Measurements from ENCODE around the gene TECTA.

The TECTA gene, protein sequence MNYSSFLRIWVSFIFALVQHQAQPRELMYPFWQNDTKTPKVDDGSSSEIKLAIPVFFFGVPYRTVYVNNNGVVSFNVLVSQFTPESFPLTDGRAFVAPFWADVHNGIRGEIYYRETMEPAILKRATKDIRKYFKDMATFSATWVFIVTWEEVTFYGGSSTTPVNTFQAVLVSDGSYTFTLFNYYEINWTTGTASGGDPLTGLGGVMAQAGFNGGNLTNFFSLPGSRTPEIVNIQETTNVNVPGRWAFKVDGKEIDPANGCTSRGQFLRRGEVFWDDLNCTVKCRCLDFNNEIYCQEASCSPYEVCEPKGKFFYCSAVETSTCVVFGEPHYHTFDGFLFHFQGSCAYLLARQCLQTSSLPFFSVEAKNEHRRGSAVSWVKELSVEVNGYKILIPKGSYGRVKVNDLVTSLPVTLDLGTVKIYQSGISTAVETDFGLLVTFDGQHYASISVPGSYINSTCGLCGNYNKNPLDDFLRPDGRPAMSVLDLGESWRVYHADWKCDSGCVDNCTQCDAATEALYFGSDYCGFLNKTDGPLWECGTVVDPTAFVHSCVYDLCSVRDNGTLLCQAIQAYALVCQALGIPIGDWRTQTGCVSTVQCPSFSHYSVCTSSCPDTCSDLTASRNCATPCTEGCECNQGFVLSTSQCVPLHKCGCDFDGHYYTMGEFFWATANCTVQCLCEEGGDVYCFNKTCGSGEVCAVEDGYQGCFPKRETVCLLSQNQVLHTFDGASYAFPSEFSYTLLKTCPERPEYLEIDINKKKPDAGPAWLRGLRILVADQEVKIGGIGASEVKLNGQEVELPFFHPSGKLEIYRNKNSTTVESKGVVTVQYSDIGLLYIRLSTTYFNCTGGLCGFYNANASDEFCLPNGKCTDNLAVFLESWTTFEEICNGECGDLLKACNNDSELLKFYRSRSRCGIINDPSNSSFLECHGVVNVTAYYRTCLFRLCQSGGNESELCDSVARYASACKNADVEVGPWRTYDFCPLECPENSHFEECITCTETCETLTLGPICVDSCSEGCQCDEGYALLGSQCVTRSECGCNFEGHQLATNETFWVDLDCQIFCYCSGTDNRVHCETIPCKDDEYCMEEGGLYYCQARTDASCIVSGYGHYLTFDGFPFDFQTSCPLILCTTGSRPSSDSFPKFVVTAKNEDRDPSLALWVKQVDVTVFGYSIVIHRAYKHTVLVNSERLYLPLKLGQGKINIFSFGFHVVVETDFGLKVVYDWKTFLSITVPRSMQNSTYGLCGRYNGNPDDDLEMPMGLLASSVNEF (N-terminal part only)

DNA sequence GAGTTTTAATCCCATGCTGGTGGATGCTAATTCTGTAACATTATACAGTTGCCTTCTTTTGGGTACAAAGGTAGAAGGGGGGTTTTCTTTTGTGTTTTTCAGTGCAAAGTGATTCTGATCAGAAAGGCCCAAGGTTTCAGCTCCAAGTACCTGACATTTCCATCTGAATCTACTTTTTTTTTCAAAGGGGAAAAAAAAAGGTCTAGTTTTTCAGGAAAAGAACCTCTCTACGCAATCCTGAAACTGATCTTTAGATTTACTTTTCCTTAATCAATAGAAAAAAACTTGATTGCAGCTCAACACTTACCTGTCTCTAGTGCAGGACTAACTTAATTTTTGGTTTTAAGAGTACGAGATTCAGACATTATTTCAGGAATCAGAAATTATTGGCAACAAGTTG is at the start of gene TECTA:
TECTA (plus strand) TSS at position 301 of the 400 bp plus-strand sequence. CDS start 1,423 bp downstream, outside the sequence.
- no peak for FAIRE-seq

DNA sequence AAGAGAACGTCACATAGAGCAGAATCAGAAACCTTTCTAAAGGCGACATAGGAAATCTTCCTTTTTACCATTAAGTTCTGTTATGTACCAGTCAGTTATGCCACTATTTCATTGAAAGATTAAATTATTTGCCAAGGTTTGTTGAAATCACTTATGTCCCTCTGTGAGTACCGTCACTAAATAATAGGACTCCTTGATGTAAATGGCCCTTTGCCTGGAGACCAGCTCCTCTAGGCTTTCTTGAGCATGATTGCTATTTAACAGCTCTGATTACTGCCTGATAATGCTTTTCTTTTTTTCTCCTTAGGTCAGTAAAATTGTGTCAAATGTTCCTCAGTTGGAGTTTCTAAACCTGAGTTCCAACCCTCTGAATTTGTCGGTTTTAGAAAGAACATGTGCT is 47.8 kb upstream of the TECTA start:
- FAIRE-seq: no peak

More for the DNA sequence above, at the start of gene TECTA:
- DNase-seq (ENCODE audit: low spot score): no peak

DNA sequence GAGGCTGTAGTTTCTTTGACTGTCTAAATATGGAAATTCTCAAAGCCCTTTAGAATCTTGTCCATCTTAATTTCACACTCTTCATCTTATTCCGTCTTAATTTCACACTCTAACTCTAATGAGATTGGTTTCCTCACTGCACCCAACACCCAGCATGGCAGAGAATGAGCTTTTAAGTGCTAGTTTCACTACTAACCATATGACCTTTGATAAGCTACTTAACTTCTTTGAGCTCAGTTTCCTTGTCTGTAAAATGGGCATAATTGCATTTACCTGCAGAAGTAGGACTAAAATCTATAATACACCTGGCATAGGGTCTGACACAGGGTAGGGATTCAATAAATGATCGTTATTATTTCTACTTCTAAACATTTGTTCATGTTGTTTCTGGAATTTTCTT is 46.8 kb upstream of the TECTA start:
- FAIRE-seq: no peak

More for the DNA sequence above, 47.8 kb upstream of the TECTA start:
- DNase-seq (ENCODE audit: low spot score): no peak

DNA sequence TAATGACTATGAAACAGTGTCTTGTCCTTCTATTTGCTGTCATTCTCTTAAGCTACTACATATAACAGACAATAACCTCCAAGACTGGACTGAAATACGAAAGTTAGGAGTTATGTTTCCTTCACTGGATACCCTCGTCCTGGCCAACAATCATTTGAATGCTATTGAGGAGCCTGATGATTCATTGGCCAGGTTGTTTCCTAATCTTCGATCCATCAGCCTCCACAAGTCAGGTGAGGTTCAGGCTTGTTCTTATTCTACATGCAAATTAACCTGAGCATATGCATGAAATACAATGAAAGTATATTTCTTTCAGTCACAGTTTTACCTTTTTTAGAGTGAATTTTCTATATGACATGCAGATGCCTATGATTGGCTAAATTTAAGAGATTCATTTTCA is 46.0 kb upstream of the TECTA start:
- FAIRE-seq: no peak
- DNase-seq (ENCODE audit: low spot score): no peak

More for the DNA sequence above, 46.8 kb upstream of the TECTA start:
- no peak for DNase-seq (ENCODE audit: low spot score)

DNA sequence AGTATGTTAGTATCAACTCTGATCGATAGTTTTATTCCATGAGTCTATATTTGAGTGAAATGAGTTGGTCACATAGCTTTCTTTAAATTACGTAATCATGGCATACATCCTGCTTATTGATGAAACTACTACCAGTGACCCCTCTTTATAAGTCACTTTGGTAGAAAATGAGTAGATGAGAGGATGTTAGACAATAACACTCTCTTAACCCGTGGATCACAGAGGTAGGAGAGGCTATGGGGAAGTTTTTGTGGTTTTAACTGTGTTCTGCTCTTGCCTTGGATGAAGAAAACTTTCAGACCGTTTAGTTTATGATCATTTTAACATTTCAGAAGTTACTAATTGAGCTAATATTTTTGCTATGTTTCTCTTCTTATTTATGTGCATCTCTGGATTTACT is 43.1 kb upstream of the TECTA start:
- DNase-seq (ENCODE audit: low spot score) (no peak), FAIRE-seq (no peak)

DNA sequence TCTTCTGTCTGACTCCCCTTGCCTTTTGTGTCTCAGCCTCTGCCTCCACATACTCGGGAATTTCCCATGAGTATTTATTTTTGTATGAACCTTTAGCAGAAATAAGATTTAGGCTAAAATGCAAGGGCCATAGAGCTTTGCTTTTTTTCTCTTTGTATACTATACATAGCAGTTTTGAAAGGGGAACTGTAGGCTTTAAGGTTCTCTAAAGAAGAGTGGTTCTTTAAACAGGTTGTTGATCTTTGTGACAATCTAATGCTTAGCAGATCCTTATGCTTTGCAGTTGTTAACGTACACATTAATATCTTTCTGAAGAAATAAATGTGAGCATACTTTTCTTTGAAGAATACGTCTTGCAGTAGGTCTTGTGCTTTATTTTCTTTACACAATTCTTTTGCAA is 42.1 kb upstream of the TECTA start:
- no peak for FAIRE-seq
- DNase-seq (ENCODE audit: low spot score): no peak

DNA sequence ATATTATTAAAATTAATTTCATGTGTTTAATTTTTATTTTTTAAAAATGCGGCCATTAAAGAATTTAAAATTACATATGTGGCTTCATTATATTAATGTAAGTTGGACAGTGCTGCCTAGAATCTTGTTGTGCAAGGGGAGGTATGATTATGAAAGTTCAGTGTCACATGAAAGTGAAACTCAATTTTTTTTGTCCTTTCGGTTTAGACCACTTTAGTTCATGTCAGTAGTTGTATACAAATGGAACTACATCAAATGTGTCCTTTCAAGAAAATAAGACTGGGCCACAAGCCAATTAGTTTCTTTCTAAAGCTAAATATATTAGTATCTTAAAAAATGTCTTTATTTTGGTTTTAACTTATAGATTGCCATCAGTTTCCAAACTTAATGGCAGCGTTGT is 41.4 kb upstream of the TECTA start:
- no peak for DNase-seq (ENCODE audit: low spot score)
- no peak for FAIRE-seq

DNA sequence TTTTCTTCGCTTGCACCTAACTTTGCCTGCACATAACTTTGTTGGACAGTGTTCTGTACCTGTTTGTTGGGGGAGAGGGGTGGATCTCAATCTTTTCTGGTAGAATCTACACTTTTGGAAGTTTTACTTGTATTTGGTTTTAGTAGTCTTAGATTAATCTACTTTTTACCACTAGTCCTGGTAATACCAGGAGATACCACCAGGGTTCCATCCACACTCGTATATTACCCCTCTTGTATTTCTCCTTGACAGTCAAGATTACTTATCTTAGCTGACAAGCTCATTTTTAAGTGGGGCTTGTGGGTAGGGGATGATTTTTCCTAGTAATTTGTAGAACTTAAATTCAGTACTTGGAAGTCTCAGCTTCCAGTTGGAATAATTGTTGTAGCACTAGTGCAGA is 37.3 kb upstream of the TECTA start:
- FAIRE-seq (no peak), DNase-seq (ENCODE audit: low spot score) (no peak)

DNA sequence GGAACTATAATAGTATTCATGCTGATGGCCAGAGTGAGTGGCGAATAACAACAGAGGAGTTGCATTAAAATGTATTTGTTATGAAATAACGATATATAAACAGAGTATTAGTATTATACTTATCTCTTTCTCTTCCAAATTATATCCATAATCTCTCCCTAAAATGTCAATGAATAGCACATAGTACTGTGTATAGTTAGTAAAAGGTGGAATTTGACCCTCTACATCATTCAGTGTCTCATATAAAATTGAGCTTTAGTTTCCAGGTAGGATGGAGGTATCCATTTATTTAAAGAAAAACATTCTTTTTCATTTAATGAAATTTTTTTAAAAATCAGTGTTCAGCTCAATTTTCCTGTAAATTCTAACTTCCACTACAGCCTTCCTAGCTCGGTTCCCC is 34.4 kb upstream of the TECTA start:
- no peak for DNase-seq (ENCODE audit: low spot score)
- FAIRE-seq: no peak

DNA sequence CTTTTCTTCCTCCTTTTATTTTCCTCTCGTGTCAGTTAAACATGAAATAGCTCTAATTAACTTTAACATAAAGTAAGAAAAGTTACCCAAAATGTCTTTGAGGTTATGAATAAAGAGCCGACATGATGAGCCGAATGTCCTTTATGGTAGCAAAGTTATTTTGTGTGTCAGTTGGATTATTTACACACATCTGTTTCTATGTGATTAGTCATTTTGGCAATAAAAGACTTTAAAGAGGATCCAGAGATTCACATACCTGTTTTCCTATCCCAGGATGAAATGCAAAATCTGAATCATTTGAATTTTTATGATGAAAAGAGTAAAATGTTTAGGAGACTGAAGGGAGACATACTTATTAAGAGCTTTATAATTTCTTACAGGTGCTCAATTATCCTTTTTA is 34.0 kb upstream of the TECTA start:
- DNase-seq (ENCODE audit: low spot score) (no peak), FAIRE-seq (no peak)

DNA sequence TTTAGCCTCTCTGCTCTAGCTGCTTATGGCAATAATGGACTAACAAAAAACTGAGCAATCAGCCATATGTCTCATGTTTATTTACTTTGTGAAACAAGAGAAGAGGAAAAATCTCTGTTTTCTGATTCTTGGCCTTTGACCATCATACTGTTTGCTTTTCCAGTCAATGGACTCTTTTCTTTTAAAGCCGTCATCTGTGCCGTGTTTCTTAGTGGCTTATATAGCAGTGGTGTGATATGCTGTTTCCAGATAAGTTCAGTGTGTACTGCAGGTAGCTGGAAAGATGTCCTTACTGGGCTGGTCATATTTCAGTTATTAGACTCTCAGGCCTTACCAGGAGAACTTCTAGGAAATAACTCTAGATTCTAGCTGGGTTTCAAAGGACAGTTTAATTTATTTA is 33.6 kb upstream of the TECTA start:
- no peak for DNase-seq (ENCODE audit: low spot score)
- FAIRE-seq: no peak

DNA sequence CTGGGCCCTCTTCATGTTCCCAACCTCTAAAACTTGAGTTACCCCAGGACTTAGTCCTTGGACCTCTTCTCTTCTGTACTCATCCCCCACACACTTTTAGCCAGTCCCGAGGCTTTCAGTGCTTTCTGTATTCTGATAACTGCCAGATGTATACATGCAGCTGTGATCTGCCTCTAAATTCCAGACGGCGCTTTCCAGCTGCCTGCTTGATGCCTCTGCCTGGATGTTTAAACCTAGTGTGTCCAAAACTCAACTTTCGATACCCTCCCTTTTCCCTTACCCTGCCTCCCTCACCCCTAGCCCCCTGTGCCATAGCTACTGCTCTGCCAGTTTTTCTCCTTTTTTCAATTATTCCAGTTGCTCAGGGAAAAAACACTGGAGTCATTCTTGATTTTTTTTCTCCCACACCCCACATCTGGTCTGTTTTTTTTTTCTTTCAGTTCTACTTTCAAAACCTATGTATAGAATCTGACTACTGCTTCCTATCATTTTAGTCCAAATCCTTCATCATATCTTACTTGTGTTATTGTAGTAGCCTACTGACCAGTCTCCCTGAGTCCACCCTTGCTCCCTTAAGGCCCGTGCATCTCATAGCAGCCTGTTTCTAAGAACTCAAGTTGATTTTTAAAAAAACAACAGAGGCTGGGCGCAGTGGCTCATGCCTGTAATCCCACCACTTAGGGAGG is 32.9 kb upstream of the TECTA start:
- DNase-seq (ENCODE audit: low spot score) (no peak), FAIRE-seq (no peak)

DNA sequence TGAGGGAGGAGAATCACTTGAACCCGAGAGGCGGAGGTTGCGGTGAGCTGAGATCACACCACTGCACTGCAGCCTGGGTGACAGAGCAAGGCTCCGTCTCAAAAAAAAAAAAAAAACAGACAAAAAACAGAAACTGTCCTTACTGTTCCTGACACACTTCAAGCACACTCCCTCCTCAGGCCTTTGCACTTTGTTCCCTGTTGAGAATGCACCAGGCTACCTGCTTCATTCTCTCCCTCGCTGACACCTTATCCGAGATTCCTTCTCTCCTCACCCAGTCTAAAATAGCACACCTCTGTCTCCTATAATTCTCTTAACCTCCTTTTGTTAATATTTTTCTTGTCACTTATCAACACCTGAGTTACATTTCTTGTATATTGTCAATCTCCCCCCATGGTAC is 32.3 kb upstream of the TECTA start:
- FAIRE-seq (no peak), DNase-seq (ENCODE audit: low spot score) (no peak)

DNA sequence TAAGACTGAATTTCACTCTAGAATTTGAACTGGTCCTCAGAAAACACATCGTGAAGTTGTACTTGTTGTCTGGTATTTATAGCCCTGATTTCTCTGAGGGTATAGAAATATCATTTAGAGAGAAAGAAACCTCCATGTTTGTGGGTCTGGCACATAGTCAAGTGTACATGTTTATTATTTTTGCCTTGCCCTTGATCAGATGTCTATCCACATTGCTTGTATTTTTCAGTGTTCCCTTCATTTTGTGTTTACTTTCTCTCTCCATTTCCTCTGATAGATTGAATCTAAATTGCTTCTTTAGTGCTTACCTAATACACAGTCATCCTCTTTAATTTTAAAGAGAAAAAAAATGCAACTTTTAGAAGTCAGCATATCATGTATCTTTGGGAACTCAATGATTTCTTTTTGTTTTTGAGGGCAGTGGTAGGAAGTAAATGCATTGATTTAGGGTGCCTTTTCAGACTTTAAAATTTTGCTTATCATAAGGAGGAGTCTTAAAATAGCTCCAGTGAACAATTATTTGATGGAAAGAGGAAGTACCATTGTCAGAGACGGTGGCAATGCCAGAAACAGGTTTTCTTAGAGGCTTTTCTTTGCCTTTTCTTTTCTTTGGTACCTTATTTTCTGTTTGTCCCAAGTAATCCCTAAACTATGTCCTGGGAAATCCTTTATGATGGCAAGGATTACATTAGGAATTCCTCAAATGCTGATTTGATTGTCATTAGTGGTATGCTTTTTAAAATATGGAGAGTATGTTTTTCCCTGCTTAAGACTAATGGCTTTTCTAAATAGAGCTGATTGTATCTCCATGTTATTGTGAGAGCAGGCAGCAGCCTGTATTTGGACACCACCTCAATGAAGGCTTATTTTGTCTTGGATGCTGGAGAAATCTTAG is 29.8 kb upstream of the TECTA start:
- FAIRE-seq (no peak), DNase-seq (ENCODE audit: low spot score) (no peak)

DNA sequence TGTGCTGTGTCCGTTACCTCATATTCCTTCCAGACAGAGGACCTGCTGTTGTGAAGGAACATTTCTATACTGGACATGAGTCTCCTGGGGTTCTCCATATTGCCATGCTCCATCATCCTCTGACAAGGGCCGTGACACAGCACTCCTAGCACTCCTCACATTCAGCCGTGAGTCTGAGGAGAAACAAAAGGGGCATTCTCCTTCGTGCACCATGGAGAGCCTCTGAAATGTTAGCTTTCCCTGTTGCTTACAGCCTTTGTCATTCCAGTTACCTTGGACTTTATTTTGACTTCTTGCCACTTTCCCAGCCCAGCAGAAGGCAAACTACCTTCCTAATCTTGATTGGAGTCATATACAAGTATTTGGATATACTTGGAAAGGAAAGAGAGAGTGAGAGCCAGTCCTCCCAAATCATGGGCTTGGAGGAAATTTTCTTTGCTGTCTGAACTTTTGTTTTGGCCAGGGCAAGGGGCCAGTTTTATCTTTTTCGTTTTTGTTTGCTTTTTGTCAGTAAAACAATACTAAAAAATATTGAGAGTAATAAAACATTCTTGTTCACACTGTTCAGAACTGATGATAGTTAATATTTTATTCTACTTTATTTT is 29.1 kb upstream of the TECTA start:
- DNase-seq (ENCODE audit: low spot score) (no peak), FAIRE-seq (no peak)

DNA sequence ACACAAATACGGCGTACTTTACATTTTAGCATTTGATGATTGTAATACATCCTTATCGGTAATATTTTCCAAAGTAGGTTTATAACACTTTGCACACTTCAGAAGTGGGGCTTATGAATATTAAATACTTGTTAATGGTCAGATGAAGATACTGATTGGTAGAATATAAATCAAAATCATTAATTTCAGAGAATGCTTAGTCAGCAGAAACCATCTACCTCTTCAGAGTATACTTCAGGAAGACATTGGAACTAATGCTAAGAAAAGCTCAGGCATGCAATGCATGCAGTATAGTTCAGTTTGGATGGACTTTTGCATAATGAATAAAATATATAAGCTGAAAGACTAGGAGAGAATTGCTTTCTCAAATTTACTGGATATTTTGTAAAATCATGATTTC is 19.7 kb upstream of the TECTA start:
- no peak for DNase-seq (ENCODE audit: low spot score)
- FAIRE-seq: no peak

DNA sequence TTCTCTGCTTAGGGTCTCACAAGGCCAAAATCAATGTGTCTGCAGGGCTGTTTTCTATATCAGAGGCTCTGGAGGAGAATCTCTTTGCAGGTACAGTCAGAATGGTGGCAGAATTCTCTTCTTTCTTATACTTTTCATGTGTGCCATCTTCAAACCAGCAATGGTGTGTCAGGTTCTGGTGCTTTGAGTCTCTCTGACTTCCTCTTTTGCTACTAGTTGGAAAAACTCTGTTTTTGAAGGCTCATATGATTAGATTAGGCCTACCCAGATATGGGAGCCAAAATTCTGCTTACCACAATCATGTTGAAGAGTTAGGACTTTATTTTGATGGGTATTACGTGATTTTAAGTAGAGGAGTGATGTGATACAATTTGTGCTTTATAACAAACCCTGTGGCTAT is 18.8 kb upstream of the TECTA start:
- no peak for FAIRE-seq
- no peak for DNase-seq (ENCODE audit: low spot score)

DNA sequence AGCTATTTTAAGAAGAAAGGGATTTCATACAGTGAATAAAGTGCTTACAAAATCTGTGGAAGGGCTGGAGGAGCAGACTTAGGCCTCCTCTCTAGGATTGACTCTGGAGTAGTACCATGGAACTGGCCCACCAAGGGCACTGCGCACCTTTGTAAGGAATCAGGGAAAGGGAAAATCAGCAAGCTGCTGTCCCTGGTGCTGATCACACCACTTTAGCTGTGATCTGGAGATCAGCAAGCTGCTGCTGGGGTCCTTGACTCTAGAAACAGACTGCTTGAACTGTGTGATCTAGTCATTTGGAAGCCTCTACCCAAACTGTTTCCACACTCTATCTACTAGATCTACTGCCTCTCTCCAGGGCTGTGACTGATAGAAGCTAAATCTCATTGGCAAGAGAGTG is 18.4 kb upstream of the TECTA start:
- FAIRE-seq (no peak), DNase-seq (ENCODE audit: low spot score) (no peak)

DNA sequence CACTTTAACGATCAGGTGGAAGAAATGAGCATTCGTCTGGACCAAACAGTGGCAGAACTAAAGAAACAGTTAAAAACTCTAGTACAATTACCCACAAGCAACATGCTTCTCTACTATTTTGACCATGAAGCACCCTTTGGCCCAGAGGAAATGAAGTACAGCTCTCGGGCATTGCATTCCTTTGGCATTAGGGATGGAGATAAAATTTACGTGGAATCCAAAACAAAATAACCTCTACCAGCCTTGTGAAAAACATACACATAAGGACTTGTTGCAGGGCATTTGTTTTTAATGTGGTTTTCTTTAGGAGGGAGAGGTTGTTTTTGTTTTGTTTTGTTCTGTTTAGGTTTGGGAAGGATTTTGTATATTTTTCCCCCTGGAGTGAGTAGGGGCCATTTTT is 14.2 kb upstream of the TECTA start:
- FAIRE-seq: no peak
- DNase-seq (ENCODE audit: low spot score): no peak

DNA sequence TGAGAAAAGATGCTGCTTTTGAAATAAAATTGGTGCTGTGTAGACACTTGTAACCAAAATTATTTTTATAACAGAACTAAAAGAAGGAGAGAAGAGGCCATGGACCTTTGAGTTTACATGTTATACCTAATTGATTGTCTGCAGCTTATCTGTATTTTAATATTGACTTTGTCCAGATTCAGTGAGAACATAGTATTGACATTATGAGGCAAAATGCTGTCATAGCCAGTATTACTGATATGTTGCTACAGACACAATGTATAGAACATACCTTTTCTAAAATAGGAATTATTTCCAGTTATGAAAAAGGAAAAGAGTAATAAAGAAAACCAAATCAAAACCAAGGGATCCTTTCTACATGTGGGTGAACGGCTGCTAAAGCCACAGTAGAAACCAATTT is 11.5 kb upstream of the TECTA start:
- no peak for DNase-seq (ENCODE audit: low spot score)
- FAIRE-seq: no peak
